Esophagus muscularis mucosa (tissue), 4 donors: ENCODE measurements around the gene NEK11.

Experiments
- EP300 ChIP-seq: sonication (generic); formaldehyde crosslinking; IDR thresholded peaks from one replicate; pipeline ENCODE4 v1.6.1; 2017; ENCODE audit warnings: antibody characterized with exemption
- POLR2AphosphoS5 ChIP-seq, 2 donors: sonication (generic); formaldehyde crosslinking; IDR thresholded peaks; one replicate each; pipeline ENCODE4 v1.6.1; 2017; ENCODE audit warnings: antibody characterized with exemption in 2 of 2
- TF ChIP-seq, protein P1 (sequence below), 3 experiments: fragments of 200-600 bp in 2 of 3; fragments of 450-650 bp in 1 of 3; sonication (generic) in 2 of 3; IDR thresholded peaks; one replicate each; pipeline ENCODE4 v1.5.1; 2017 to 2019; ENCODE audit warnings: antibody characterized with exemption in 3 of 3, mild to moderate bottlenecking in 2 of 3, moderate library complexity in 1 of 3

DNA sequence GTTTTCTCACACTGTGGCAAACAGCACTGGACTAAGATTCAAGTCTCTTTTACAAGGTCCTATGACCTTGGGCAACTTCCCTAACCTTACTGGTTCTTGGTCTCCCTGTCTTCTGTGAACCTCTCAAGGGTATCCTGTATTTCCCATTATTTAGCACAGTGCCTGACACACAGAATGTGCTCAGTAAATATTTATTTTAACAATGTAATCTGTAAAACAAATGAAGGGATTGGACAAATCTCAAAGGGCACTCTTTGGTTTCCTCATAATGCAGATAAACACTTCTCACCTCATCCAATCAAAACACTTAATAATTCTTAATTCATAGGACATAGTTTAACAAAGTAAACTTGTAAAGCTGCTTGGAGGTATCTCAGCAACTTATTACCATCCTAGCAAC is 367.7 kb downstream of the NEK11 start:
- TF ChIP-seq, protein P1, sequence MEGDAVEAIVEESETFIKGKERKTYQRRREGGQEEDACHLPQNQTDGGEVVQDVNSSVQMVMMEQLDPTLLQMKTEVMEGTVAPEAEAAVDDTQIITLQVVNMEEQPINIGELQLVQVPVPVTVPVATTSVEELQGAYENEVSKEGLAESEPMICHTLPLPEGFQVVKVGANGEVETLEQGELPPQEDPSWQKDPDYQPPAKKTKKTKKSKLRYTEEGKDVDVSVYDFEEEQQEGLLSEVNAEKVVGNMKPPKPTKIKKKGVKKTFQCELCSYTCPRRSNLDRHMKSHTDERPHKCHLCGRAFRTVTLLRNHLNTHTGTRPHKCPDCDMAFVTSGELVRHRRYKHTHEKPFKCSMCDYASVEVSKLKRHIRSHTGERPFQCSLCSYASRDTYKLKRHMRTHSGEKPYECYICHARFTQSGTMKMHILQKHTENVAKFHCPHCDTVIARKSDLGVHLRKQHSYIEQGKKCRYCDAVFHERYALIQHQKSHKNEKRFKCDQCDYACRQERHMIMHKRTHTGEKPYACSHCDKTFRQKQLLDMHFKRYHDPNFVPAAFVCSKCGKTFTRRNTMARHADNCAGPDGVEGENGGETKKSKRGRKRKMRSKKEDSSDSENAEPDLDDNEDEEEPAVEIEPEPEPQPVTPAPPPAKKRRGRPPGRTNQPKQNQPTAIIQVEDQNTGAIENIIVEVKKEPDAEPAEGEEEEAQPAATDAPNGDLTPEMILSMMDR (IDR thresholded peaks at IDR 0.05) = no peak
- TF ChIP-seq EP300 (no peak), POLR2AphosphoS5 (IDR thresholded peaks at IDR 0.05) (no peak)
